NAMALWA (cell line): ENCODE data around the gene EIF4E1B.

ENCODE experiments used
- DNase-seq: peaks from one replicate; pipeline ENCODE4 v3.0.0-alpha.2; 2015; ENCODE audit warnings: low spot score

The EIF4E1B gene

GRCh38 chr5:176627582-176627981 lies 2.9 kb upstream of the EIF4E1B start:
- DNase-seq, result no peak

- no peak for DNase-seq
Observed at GRCh38 chr5:176628406-176629228, 1.9 kb upstream of the EIF4E1B start.

- no peak for DNase-seq
Observed at GRCh38 chr5:176629317-176629852, 1.1 kb upstream of the EIF4E1B start.

GRCh38 chr5:176630681-176631222 lies 277 bp downstream of the EIF4E1B start:
- DNase-seq, result no peak

- no peak for DNase-seq
Observed at GRCh38 chr5:176631383-176632200, 1.1 kb downstream of the EIF4E1B start.

- no peak for DNase-seq
Observed at GRCh38 chr5:176632745-176633144, 2.3 kb downstream of the EIF4E1B start.

- DNase-seq, result peak; percentile 64
Observed at GRCh38 chr5:176633598-176633997, 3.1 kb downstream of the EIF4E1B start.

- no peak for DNase-seq
Observed at GRCh38 chr5:176636426-176636825, 6.0 kb downstream of the EIF4E1B start.

- DNase-seq, result no peak
Observed at GRCh38 chr5:176637556-176637955, 7.1 kb downstream of the EIF4E1B start.

- DNase-seq, result no peak
Observed at GRCh38 chr5:176638437-176638836, 8.0 kb downstream of the EIF4E1B start.

GRCh38 chr5:176639208-176639607 lies 8.7 kb downstream of the EIF4E1B start:
- DNase-seq, result no peak

- no peak for DNase-seq
Observed at GRCh38 chr5:176639981-176640380, 9.5 kb downstream of the EIF4E1B start.

- DNase-seq, result no peak
Observed at GRCh38 chr5:176640616-176641015, 10.1 kb downstream of the EIF4E1B start.

GRCh38 chr5:176642675-176643490 lies 12.4 kb downstream of the EIF4E1B start:
- no peak for DNase-seq

- no peak for DNase-seq
Observed at GRCh38 chr5:176643491-176644219, 13.2 kb downstream of the EIF4E1B start.

- no peak for DNase-seq
Observed at GRCh38 chr5:176644294-176644693, 13.8 kb downstream of the EIF4E1B start.

- DNase-seq, result no peak
Observed at GRCh38 chr5:176644878-176645670, 14.6 kb downstream of the EIF4E1B start.

GRCh38 chr5:176646049-176646706 lies 15.7 kb downstream of the EIF4E1B start:
- no peak for DNase-seq

- DNase-seq, result no peak
Observed at GRCh38 chr5:176646707-176647029, 16.2 kb downstream of the EIF4E1B start.
